Hepatocyte (in vitro differentiated cells): Measurements from ENCODE around the gene PES1. TPM values are rescaled to one million over a fixed set of nuclear protein-coding genes. Genes with fewer than 3 reads are reported as not detected.

ENCODE experiments used
- DNase-seq: peaks from one replicate; pipeline ENCODE4 v3.0.0-alpha.2; 2016; ENCODE audit warnings: low spot score
- H2AFZ ChIP-seq: fragments of 200-600 bp; sonication (generic); 2 replicates; pipeline ENCODE4 v1.6.0; 2016; ENCODE audit warnings: antibody characterized with exemption, mild to moderate bottlenecking
- H3K27ac ChIP-seq: fragments of 200-600 bp; sonication (generic); 2 replicates; pipeline ENCODE4 v1.5.1; 2016; ENCODE audit warnings: mild to moderate bottlenecking
- H3K27me3 ChIP-seq: fragments of 200-600 bp; sonication (generic); 2 replicates; pipeline ENCODE4 v1.6.1; 2016
- H3K36me3 ChIP-seq: fragments of 200-600 bp; sonication (generic); replicated peaks from 2 replicates; pipeline ENCODE4 v1.5.1; 2016; ENCODE audit warnings: low read depth; ENCODE audit not compliant: insufficient read depth
- H3K4me1 ChIP-seq: fragments of 200-600 bp; sonication (generic); 2 replicates; pipeline ENCODE4 v1.5.1; 2016; ENCODE audit warnings: mild to moderate bottlenecking, moderate library complexity; ENCODE audit not compliant: insufficient read depth
- H3K4me2 ChIP-seq: fragments of 200-600 bp; sonication (generic); 2 replicates; pipeline ENCODE4 v1.6.0; 2016
- H3K4me3 ChIP-seq: fragments of 200-600 bp; sonication (generic); 2 replicates; pipeline ENCODE4 v1.5.1; 2016; ENCODE audit warnings: mild to moderate bottlenecking
- H3K79me2 ChIP-seq: fragments of 200-600 bp; sonication (generic); 2 replicates; pipeline ENCODE4 v1.6.0; 2017; ENCODE audit warnings: mild to moderate bottlenecking
- H3K9me2 ChIP-seq: fragments of 200-600 bp; sonication (generic); replicated peaks from 2 replicates; pipeline ENCODE4 v1.6.0; 2017; ENCODE audit warnings: mild to moderate bottlenecking; ENCODE audit not compliant: insufficient read depth
- H3K9me3 ChIP-seq: fragments of 200-600 bp; sonication (generic); 2 replicates; pipeline ENCODE4 v1.5.1; 2016; ENCODE audit warnings: low read depth, mild to moderate bottlenecking
- H4K20me1 ChIP-seq: fragments of 200-600 bp; sonication (generic); 2 replicates; pipeline ENCODE4 v1.6.0; 2016; ENCODE audit warnings: mild to moderate bottlenecking; ENCODE audit not compliant: insufficient read depth, poor library complexity, severe bottlenecking
- CTCF ChIP-seq: fragments of 200-600 bp; sonication (generic); IDR thresholded peaks from 2 replicates; pipeline ENCODE4 v1.5.1; 2016; ENCODE audit warnings: antibody characterized with exemption, mild to moderate bottlenecking; ENCODE audit not compliant: poor library complexity
- EZH2 ChIP-seq: fragments of 200-600 bp; sonication (generic); IDR thresholded peaks from 2 replicates; pipeline ENCODE4 v1.6.1; 2016; ENCODE audit warnings: antibody characterized with exemption, mild to moderate bottlenecking, borderline replicate concordance
- EZH2phosphoT487 ChIP-seq: fragments of 200-600 bp; sonication (generic); IDR thresholded peaks from one replicate; pipeline ENCODE4 v1.6.1; 2018; ENCODE audit warnings: antibody characterized with exemption, mild to moderate bottlenecking, low read depth, moderate library complexity; ENCODE audit not compliant: unreplicated experiment, severe bottlenecking
- WGBS: methylation state at CpG from one replicate; pipeline ENCODE4 v1.1.6; 2016; ENCODE audit warnings: low lambda C conversion rate; ENCODE audit errors: missing lambda C conversion rate; 5-methylcytosine and 5-hydroxymethylcytosine counted together
- polyA plus RNA-seq: library from polyadenylated mRNA; unstranded; fragments of >200 nt; fragmentation: Nextera tagmentation; extraction: Ambion mirVana; gene quantifications from 2 replicates; pipeline ENCODE4 v1.2.1, GENCODE V29; 2016
- total RNA-seq: library from RNA; depleted of rRNA; stranded (reverse); fragments of >200 nt; gene quantifications from 2 replicates; pipeline ENCODE4 v1.2.3, GENCODE V29; 2014

PES1 gene
- total and polyA plus RNA-seq, 2 experiments from 2014 or later: 42.4 to 59.5 TPM

GRCh38 chr22:30575859-30576258 is 15.9 kb downstream of the PES1 start:
- H3K27ac ChIP-seq: no peak overlapping the region

GRCh38 chr22:30574997-30575671 is 16.6 kb downstream of the PES1 start:
- no peaks in the 10 kb centered on the region for H4K20me1 ChIP-seq
- peaks cover 14% of the 10 kb centered on the region for H3K4me1 ChIP-seq
- 72% methylated on average over 12 of the region's 12 CpGs for WGBS
- H3K36me3 ChIP-seq: no peaks in the 10 kb centered on the region
- H3K79me2 ChIP-seq: peaks cover 3% of the 10 kb centered on the region
- DNase-seq: peak; percentile 36
- TF ChIP-seq EZH2phosphoT487: no peak
- no peak for TF ChIP-seq EZH2
- peak; percentile 13 for TF ChIP-seq CTCF
- no peak overlapping the region for H3K4me3 ChIP-seq
- H3K9me3 ChIP-seq: no peaks in the 10 kb centered on the region
- H2AFZ ChIP-seq: no peak overlapping the region
- H3K27ac ChIP-seq: no peak overlapping the region
- no peaks in the 10 kb centered on the region for H3K27me3 ChIP-seq
- no peaks in the 10 kb centered on the region for H3K9me2 ChIP-seq
- H3K4me2 ChIP-seq: peak overlapping the region; percentile 95

More at GRCh38 chr22:30575859-30576258, 15.9 kb downstream of the PES1 start:
- Histone ChIP-seq H3K9me3 (no peaks in the 10 kb centered on the region), H3K36me3 (no peaks in the 10 kb centered on the region), H3K79me2 (no peaks in the 10 kb centered on the region), H3K4me2 (no peak overlapping the region), H3K4me1 (peaks cover 14% of the 10 kb centered on the region), H3K27me3 (no peaks in the 10 kb centered on the region), H3K9me2 (no peaks in the 10 kb centered on the region), H3K4me3 (no peak overlapping the region), H4K20me1 (no peaks in the 10 kb centered on the region), H2AFZ (no peak overlapping the region)
- DNase-seq: no peak
- WGBS: 94% methylated on average over 15 of the region's 15 CpGs
- no peak for TF ChIP-seq EZH2
- no peak for TF ChIP-seq EZH2phosphoT487
- no peak for TF ChIP-seq CTCF

GRCh38 chr22:30574095-30574981 is 17.4 kb downstream of the PES1 start, which contains the start of gene GAL3ST1:
Gene GAL3ST1, minus strand, starts transcription at chr22:30574665. Its CDS starts 17,273 bp downstream, at chr22:30557392.
- 8% methylated on average over 21 of the region's 75 CpGs for WGBS
- Histone ChIP-seq H3K79me2 (peaks cover 5% of the 10 kb centered on the region), H3K27me3 (no peaks in the 10 kb centered on the region), H4K20me1 (no peaks in the 10 kb centered on the region), H3K4me1 (peaks cover 14% of the 10 kb centered on the region), H2AFZ (peak within 1 kb of the TSS; percentile 22), H3K36me3 (no peaks in the 10 kb centered on the region), H3K4me2 (peak within 1 kb of the TSS; percentile 95), H3K9me3 (no peaks in the 10 kb centered on the region), H3K27ac (peak within 1 kb of the TSS; percentile 90), H3K4me3 (peak within 1 kb of the TSS; percentile 36), H3K9me2 (no peaks in the 10 kb centered on the region)
- peak; percentile 79 for DNase-seq
- TF ChIP-seq CTCF: no peak
- TF ChIP-seq EZH2: no peak
- no peak for TF ChIP-seq EZH2phosphoT487
